ENCODE data around the gene PCDH9. TPM values are rescaled to one million over a fixed set of nuclear protein-coding genes. Genes with fewer than 3 reads are reported as not detected.
A peak's percentile ranks its signal among the peaks of the same experiment; 100 is the strongest.

PCDH9 gene
- total and polyA plus RNA-seq, 2 of the 4 experiments (the other 2 are of a cell fraction), result 2.2 to 10.2 TPM

DNA sequence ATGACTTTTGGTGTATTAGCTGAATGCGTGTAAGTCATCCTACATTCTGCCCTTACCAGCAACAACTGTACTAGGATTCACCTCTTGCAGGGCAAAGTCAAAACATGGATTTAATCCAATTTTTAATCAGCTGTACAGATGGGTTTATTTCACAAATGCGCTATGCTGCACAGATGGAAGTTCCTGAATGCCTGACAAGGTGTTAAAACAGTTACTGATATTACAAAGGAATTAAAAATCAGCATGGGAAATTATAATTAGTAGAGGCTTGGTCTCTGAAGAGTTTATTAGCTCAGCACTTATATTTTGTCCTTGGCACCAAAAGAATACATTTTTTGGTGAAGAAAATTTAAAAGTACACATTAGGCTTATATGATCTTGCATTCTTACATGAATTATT is 448.9 kb downstream of the PCDH9 start:
- Histone ChIP-seq H2AK9ac (replicated peaks; ENCODE audit: low read depth, low read length, poor library complexity) (no peak overlapping the region), H3K4me3 (ENCODE audit: insufficient read depth, low read depth, low read length) (no peak overlapping the region), H3K27ac (ENCODE audit: insufficient read depth, low read length) (no peak overlapping the region), H3K36me3 (ENCODE audit: control insufficient read depth, insufficient read depth, low read length) (no peaks in the 10 kb centered on the region), H3K14ac (replicated peaks; ENCODE audit: low read depth, low read length) (peak overlapping the region; percentile 66; the same call in 1 of the 2 replicates), H4K20me1 (ENCODE audit: insufficient read depth, low read length) (no peaks in the 10 kb centered on the region), H3K4me1 (ENCODE audit: control insufficient read depth, insufficient read depth, low read length) (no peaks in the 10 kb centered on the region), H4K5ac (ENCODE audit: low read depth, low read length) (no peak overlapping the region), H3K79me1 (ENCODE audit: low read depth in 1 of 2, low read length in 2 of 2) (no peaks in the 10 kb centered on the region), H3K18ac (ENCODE audit: low read depth, low read length) (no peak overlapping the region), H3K4ac (ENCODE audit: low read depth, low read length) (no peak overlapping the region), H3K23ac (ENCODE audit: low read depth, low read length) (no peak overlapping the region), H2BK15ac (ENCODE audit: low read depth, low read length) (no peak overlapping the region), H4K91ac (ENCODE audit: insufficient read depth, low read depth, low read length) (no peak overlapping the region), H2BK20ac (ENCODE audit: low read depth, low read length) (no peak overlapping the region), H3K9me1 (ENCODE audit: insufficient read depth, low read length) (no peaks in the 10 kb centered on the region; the same call in 1 of the 2 replicates), H2AFZ (replicated peaks; ENCODE audit: low read length, poor library complexity) (no peak overlapping the region), H3K27me3 (ENCODE audit: control insufficient read depth, insufficient read depth, low read length) (no peaks in the 10 kb centered on the region), H3K4me2 (ENCODE audit: low read depth, low read length) (no peak overlapping the region), H2BK120ac (ENCODE audit: low read depth, low read length) (no peak overlapping the region), H4K8ac (ENCODE audit: low read depth in 2 of 2, low read length in 2 of 2) (no peak overlapping the region), H3K9me3 (ENCODE audit: control insufficient read depth, insufficient read depth, low read length) (no peaks in the 10 kb centered on the region), H3K9ac (ENCODE audit: low read depth, low read length) (no peak overlapping the region), H3K56ac (ENCODE audit: extremely low read depth, insufficient read depth, low read length) (no peak overlapping the region), H2BK5ac (ENCODE audit: low read depth, low read length, poor library complexity, severe bottlenecking) (no peak overlapping the region), H2AK5ac (ENCODE audit: low read depth, low read length) (no peak overlapping the region)
- intact Hi-C loops (cut with micrococcal nuclease) (no loop called here), in situ Hi-C loops (cut with MboI; ENCODE audit: low sequenced_read_pairs) (no loop called here), dilution Hi-C loops (cut with HindIII; ENCODE audit: low sequenced_read_pairs, unreplicated experiment) (no loop called here)
- BruUV-seq (replicated peaks), result no TSS peak
- ChIA-PET CTCF (no interaction called here), POLR2A (ENCODE audit: unreplicated experiment) (no interaction called here)
- no peak for DNase-seq
- no peak for ATAC-seq (ENCODE audit: low read depth)
- WGBS, 2 experiments (ENCODE audit: extremely low coverage in 2 of 2, insufficient read length in 1 of 2), result no CpG with 5 or more reads among the region's 2 CpGs
- no peak for TF ChIP-seq MAZ (IDR thresholded peaks at IDR 0.05; ENCODE audit: borderline replicate concordance, low read depth, low read length)
- no peak for TF ChIP-seq FOS (IDR thresholded peaks at IDR 0.05; ENCODE audit: low read depth, low read length)
- no peak for TF ChIP-seq BHLHE40 (IDR thresholded peaks at IDR 0.05; ENCODE audit: low read depth, low read length)
- TF ChIP-seq CHD1 (IDR thresholded peaks at IDR 0.05; ENCODE audit: low read depth, low read length), result no peak
- TF ChIP-seq, protein P1, sequence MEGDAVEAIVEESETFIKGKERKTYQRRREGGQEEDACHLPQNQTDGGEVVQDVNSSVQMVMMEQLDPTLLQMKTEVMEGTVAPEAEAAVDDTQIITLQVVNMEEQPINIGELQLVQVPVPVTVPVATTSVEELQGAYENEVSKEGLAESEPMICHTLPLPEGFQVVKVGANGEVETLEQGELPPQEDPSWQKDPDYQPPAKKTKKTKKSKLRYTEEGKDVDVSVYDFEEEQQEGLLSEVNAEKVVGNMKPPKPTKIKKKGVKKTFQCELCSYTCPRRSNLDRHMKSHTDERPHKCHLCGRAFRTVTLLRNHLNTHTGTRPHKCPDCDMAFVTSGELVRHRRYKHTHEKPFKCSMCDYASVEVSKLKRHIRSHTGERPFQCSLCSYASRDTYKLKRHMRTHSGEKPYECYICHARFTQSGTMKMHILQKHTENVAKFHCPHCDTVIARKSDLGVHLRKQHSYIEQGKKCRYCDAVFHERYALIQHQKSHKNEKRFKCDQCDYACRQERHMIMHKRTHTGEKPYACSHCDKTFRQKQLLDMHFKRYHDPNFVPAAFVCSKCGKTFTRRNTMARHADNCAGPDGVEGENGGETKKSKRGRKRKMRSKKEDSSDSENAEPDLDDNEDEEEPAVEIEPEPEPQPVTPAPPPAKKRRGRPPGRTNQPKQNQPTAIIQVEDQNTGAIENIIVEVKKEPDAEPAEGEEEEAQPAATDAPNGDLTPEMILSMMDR (conservative IDR thresholded peaks at IDR 0.05; ENCODE audit: low read depth, low read length), result no peak
- no peak for TF ChIP-seq RFX5 (IDR thresholded peaks at IDR 0.05; ENCODE audit: low read depth, low read length)
- TF ChIP-seq RCOR1 (IDR thresholded peaks at IDR 0.05; ENCODE audit: insufficient replicate concordance, low read length), result no peak
- no peak for TF ChIP-seq CEBPB (IDR thresholded peaks at IDR 0.05; ENCODE audit: low read depth, low read length)
- TF ChIP-seq, protein P2, sequence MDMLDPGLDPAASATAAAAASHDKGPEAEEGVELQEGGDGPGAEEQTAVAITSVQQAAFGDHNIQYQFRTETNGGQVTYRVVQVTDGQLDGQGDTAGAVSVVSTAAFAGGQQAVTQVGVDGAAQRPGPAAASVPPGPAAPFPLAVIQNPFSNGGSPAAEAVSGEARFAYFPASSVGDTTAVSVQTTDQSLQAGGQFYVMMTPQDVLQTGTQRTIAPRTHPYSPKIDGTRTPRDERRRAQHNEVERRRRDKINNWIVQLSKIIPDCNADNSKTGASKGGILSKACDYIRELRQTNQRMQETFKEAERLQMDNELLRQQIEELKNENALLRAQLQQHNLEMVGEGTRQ (IDR thresholded peaks at IDR 0.05; ENCODE audit: low read depth, low read length), result no peak
- TF ChIP-seq MXI1 (IDR thresholded peaks at IDR 0.05; ENCODE audit: borderline replicate concordance, low read depth, low read length), result no peak
- no peak for TF ChIP-seq MAFK (IDR thresholded peaks at IDR 0.05; ENCODE audit: low read depth, low read length)
- TF ChIP-seq SMC3 (IDR thresholded peaks at IDR 0.05; ENCODE audit: low read depth, low read length), result no peak
- TF ChIP-seq NFE2L2 (IDR thresholded peaks at IDR 0.05; ENCODE audit: low read depth, low read length), result no peak
- TF ChIP-seq POLR2A (IDR thresholded peaks at IDR 0.05; ENCODE audit: low read depth, low read length), result no peak
- no peak for TF ChIP-seq RAD21 (IDR thresholded peaks at IDR 0.05; ENCODE audit: low read length)

Data from IMR-90 (cell line).